NCI-H146 (cell line): ENCODE data around the gene LPIN1.

Experiments used
- DNase-seq: peaks from one replicate; lab custom pipeline; 2025; lab: John Stamatoyannopoulos, UW

The LPIN1 gene

DNA sequence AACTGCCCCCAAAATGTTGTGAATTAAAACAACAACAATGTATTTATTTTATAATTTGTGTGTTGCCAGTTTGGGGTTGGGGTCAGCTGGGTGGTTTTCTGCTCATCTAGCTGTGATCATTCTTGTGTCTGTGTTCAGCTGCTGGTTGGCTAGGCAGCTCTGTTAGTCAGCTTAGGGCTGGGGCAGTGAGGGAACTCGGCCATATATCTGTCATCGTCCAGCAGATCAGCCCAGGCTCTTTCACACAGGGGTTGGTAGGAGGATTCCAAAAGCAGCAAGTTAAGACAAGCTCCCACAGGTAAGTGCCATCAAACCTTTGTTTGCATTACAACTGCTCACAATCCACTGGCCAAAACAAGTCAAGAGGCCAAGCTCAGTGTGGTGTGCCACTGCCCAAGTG, 121.5 kb downstream of the LPIN1 start:
- DNase-seq, result no peak

DNA sequence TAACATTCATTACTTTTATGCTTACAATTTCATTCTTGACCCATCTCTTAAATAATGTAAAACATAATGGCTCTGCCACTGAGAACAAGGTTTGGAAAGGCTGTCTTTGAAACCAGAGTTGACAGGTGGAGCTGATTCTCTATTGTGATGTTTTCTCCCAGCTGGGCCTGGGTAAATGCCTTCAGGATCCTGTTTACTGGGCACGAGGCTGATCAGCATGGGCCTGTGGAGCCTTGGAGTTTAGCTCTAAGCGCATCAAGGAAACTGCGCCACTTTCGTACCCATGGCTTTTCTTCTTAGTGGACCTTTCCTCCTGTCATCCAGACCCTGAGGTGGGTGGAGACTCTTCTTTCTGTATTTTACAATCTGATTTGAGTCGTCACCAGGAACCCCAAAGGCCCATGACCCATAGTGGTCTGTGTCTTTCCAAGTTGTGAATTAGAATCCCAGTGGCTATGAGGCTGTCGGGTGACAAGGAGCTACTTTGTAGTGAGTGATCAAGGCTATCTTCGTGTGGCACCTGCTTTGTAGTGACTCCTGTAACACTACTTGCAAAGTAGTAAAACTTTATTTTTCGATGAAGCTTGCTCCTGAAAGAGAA, 123.1 kb downstream of the LPIN1 start:
- DNase-seq, result no peak

DNA sequence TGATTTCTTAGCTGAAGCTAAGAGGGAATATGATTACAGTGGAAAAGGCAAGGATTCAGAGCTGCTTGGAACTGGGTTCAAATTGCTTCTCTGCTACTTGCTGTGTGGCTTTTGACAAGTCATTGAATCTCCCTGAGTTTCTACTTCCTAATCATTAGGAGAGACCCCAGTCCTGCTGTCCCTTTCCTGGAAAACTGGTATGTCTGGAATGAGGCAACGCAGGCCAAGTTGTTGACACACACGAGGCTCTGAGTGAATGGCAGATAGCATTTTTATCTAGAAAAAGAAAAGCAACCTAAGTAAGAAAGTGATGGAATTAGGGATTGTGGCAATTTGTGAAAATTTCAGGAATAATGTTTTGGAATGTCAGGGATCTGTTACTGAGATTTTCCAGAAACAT, 123.6 kb downstream of the LPIN1 start:
- no peak for DNase-seq

DNA sequence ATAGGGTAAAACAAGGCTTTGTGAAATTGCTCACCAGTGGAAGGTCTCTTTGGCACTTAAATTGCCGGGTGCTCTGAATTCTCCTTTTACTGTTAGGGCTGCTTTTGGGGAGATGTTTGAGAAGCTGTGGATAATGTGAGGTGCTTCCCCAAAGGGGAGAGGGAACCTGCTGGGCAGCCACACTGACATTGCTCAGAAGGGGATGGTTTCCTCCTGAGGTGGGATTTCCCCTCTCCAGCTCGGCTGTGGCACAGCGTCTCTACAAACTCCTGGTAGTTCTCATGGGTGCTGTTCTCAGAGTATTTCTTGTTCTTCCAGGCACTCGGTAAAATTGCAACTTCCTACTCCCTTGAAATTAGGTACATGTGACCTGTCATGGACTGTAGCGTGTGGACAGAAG, 124.2 kb downstream of the LPIN1 start:
- no peak for DNase-seq

DNA sequence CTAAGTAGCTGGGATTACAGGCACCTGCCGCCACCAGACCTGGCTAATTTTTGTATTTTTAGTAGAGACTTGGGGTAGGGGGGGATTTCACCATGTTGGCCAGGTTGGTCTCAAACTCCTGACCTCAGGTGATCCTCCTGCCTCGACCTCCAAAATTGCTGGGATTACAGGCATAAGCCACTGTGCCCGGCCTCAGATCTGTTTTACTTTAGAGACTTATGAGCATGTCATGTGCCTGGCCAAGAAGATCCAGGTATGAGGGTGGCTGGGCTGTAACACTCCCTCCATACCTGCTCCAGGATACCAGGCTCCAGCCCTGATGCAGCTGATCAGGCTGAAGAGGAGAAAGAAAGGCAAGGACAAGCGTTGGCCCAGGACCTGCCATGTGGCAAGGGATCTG, 125.0 kb downstream of the LPIN1 start:
- no peak for DNase-seq

DNA sequence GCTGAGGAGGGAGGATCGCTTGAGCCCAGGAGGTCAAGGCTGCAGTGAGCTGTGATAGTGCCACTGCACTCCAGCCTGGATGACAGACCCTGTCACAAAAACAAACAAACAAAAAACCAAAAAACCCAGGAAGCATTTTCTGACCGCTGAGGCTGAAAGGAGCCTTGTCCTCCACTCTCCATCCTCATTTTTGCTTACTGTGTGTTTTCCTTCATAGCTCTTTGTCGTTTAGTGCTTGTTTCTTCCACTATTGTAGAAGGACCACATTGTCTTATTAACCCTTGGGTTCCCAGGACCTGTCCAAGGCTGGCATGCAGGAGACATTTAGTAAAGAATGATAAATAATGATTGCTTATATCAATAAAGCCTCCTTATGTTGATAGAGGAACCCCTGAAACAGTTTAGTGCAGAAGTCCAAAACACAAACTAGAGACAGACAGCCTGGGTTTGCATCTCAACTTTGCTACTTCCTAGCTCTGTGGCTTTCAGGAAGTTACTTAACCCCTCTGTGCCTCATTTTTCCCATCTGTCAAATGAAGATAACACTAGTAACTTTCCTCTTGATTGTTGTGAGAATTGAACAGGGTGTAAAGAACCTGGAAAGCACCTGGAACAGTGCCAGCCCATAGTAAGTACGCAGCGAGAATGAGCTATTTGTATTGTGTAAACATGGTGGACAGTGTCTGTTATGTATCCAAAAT, 126.0 kb downstream of the LPIN1 start:
- DNase-seq, result no peak

DNA sequence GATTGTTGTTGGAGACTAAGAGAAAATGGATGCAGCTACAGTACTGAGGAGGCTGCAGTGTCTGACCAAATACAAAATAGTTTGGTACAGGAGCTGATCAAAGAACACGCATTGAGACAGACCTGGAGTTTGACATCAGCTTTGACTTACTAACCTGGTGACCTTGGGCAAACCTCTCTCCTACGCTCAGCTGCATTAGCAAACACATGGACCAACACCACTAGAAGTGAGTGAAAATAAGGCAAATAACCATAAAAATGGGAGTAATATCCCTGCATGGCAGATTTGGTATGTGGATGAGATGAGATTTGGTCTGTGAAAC, 126.5 kb downstream of the LPIN1 start:
- no peak for DNase-seq

DNA sequence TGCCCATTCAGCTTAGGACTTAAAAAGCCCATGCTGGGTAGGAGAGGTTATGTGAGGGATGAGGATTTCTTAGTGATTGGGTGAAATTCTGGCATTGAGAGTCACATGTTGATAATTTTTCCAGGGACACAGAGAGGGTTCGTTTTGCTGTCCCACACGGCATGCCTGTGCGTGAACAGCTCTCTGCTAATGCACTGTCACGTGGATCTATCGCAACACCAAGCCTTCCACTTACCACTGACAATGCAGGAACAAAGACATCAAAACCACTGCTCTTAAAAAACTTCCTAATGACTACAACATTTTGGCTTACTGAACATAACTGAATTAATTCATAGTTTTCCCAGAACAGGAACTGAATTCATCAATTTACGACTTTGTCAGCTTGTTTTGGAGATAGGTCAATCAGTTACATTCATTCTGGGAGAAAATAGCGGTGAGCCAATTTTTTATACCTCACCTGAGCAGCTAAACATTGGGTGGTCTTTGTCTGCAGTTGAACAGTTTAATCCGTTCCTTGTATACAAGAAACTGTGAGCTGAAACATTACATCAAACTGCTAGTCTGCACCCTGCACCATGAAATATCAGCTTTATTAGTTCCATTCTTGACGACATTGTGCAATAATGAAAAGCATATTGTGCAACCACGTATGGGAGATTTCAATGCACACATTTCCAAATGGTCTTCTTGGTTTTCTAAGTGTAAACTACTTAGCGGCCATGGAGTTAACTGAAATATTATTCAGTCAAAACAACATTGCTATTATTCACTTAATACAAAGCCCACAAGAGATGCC, 127.1 kb downstream of the LPIN1 start:
- no peak for DNase-seq

DNA sequence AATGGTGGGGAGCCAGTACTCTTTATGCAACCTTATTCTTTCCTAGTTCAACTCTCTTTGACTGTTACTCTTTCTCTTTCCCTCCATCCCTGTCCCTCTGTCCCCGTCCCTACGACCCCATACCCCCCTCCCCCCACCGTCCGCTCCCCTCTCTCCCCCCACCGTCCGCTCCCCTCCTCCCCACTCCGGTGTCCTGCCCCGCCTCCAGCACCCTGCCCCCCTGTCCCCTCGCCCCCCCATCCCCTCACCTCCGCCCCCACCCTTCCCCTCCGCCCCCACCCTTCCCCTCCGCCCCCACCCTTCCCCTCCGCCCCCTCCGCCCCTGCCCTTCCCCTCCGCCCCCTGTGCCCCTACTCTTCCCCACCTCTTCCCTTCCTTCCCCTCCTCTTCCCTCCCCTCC, 128.4 kb downstream of the LPIN1 start:
- no peak for DNase-seq

DNA sequence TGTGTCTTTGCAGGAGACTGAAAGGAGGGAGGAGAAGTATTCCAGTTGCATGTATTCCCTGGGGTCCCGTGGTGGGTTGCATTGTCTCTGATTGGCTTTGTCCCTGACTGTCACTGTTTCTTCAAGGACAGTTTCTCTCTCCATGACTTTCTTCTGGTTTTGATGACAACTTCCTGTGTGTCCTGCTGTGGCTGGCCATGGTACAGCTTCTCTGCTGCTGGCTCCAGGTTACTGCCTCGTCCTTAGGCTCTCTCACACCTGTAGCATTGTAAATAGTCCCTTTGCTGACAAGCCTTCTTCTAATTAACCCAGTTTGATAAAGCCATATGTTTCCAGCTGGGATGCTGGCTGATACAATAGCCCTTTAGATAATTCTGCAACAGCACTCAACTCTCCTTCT, 129.0 kb downstream of the LPIN1 start:
- no peak for DNase-seq

DNA sequence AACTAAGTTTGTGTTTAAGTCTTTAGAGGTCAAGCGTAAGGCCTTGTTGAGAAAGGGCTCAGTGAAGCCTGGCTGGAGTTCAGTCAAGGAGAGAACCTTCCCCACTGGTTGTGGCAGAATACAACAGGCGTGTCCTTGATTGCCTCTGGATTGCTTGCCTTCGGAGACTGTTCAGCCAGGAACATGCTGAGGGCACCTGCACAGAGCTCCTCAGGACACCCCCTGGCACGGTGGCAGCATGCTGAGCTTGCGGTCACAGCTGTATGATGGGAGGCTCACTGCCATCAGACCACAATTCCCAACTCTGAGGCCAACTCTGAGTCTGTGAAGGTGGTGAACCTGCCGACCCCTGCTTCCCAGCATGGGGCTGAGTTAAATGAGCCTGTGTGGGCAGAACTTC, 130.0 kb downstream of the LPIN1 start:
- DNase-seq, result no peak

DNA sequence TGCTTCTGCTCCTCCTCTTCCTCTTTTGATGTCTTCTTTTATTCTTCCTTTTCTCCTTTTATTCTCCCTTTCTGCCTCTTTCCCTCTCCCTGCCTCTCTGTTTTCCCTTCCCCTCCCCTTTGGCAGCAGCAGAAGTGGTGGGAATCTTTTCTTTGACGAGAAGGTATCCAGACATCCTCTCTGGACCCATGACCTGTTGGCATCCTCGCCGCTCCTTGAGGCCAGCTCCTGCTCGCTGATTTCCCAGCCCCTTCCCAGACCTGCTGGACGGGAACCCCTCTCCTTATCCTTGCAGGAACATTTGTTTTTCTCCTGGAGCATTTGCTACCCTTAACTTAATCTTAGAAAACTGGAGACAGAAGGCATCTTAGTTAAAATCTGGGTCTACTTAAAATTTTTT, 130.5 kb downstream of the LPIN1 start:
- no peak for DNase-seq
